Neutrophil (primary cell): ENCODE data around the gene ANK3.

Experiments
- H3K27ac ChIP-seq: fragments of 200-600 bp; sonication (generic); 2 replicates; pipeline ENCODE4 v1.5.1; 2016; ENCODE audit warnings: mild to moderate bottlenecking, moderate library complexity
- H3K27me3 ChIP-seq: fragments of 200-600 bp; sonication (generic); 2 replicates; pipeline ENCODE4 v1.6.0; 2016; ENCODE audit warnings: mild to moderate bottlenecking
- H3K36me3 ChIP-seq: fragments of 200-600 bp; sonication (generic); 2 replicates; pipeline ENCODE4 v1.5.1; 2017
- H3K4me1 ChIP-seq, 2 experiments: fragments of 200-600 bp in 1 of 2; sonication (generic) in 1 of 2; 1 replicate in 1 of 2; 2 replicates in 1 of 2; pipeline versions ENCODE4 v1.5.1 to v1.6.1; 2013 to 2016; ENCODE audit warnings: low read depth in 1 of 2, low read length in 1 of 2, mild to moderate bottlenecking in 1 of 2, moderate library complexity in 1 of 2; ENCODE audit not compliant: control insufficient read depth in 1 of 2, insufficient read depth in 1 of 2
- H3K4me3 ChIP-seq, 2 experiments: fragments of 200-600 bp in 1 of 2; sonication (generic) in 1 of 2; 1 replicate in 1 of 2; 2 replicates in 1 of 2; pipeline ENCODE4 v1.5.1; 2013 to 2016; ENCODE audit warnings: low read depth in 1 of 2, low read length in 1 of 2, mild to moderate bottlenecking in 1 of 2, moderate library complexity in 1 of 2
- H3K9me3 ChIP-seq: fragments of 200-600 bp; sonication (generic); 2 replicates; pipeline ENCODE4 v1.5.1; 2016
- TF ChIP-seq, protein P1 (sequence below): fragments of 200-600 bp; sonication (generic); IDR thresholded peaks from 2 replicates; pipeline ENCODE4 v1.5.1; 2016; ENCODE audit warnings: antibody characterized with exemption

Gene ANK3

DNA sequence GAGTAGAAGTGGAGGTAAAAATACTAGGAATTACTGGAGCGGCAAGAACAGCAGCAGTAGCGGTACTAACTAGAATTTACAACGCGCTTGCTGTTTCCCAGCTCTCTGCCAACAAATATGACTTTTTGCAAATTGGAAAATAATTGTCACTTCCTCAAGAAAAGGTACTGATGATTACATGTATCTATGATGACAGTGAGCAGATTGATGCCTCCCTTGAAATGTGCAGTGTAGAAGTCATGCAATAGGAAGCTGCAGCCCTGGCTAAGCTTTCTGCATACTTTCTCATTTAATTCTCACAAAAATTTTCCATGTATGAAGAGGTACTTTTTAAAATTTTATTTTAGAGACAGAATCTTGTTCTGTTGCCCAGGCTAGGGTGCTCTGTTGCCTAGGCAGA lies 49.9 kb downstream of the ANK3 start:
- Histone ChIP-seq H3K36me3 (no peaks in the 10 kb centered on the region), H3K4me1 (no peaks in the 10 kb centered on the region), H3K27ac (no peak overlapping the region), H3K4me3 (no peak overlapping the region), H3K27me3 (no peaks in the 10 kb centered on the region), H3K9me3 (no peaks in the 10 kb centered on the region)
- TF ChIP-seq, protein P1, sequence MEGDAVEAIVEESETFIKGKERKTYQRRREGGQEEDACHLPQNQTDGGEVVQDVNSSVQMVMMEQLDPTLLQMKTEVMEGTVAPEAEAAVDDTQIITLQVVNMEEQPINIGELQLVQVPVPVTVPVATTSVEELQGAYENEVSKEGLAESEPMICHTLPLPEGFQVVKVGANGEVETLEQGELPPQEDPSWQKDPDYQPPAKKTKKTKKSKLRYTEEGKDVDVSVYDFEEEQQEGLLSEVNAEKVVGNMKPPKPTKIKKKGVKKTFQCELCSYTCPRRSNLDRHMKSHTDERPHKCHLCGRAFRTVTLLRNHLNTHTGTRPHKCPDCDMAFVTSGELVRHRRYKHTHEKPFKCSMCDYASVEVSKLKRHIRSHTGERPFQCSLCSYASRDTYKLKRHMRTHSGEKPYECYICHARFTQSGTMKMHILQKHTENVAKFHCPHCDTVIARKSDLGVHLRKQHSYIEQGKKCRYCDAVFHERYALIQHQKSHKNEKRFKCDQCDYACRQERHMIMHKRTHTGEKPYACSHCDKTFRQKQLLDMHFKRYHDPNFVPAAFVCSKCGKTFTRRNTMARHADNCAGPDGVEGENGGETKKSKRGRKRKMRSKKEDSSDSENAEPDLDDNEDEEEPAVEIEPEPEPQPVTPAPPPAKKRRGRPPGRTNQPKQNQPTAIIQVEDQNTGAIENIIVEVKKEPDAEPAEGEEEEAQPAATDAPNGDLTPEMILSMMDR, result no peak

DNA sequence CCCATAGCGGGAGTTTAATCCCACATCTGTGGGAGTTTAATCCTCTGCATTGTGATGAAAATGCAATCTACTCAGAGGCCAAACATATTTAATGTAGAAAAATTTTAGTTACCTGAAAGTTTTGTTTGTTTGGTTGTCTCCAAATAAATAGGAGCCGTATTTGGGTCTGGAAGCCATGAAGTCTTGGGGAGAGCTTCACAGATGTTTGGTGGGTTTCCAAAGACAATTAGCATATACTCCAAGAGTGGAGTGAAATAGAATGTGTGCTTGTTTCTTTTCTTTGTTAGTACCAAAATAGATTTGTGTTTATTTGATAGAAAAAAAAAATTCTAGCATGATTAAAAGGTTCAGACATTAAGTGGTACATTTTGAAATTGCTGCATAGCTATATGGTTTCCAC lies 50.9 kb downstream of the ANK3 start:
- Histone ChIP-seq H3K9me3 (no peaks in the 10 kb centered on the region), H3K4me1 (no peaks in the 10 kb centered on the region), H3K27me3 (no peaks in the 10 kb centered on the region), H3K4me3 (no peak overlapping the region), H3K36me3 (no peaks in the 10 kb centered on the region), H3K27ac (no peak overlapping the region)
- TF ChIP-seq, protein P1, result no peak

DNA sequence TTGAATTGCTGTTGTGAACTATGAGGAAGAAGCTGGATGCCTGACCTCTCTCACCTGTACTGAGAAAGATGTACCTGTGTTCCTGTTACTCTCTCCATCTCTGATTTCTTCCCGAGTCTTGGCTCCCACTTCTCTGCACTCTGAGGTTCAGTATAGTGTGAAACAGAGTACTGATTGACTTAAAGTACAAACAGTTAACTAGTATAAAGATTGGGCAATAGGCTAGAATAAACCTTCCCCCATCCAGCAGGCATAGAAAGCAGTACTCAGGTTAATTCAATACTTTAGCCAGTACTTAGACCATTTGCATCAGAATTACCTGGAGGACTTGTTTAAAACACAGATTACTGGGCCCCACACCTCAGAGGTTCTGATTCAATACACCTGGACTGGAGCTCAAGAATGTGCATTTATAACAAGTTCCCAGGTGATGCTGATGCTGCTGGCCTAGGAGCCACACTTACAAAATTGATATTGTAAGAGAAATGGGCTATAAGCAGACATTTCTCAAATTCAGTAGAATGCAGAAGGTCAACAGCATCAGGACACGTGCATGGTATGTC lies 51.6 kb downstream of the ANK3 start:
- H3K27me3 ChIP-seq, result no peaks in the 10 kb centered on the region
- H3K4me3 ChIP-seq, result no peak overlapping the region
- TF ChIP-seq, protein P1, result no peak
- no peak overlapping the region for H3K27ac ChIP-seq
- H3K36me3 ChIP-seq, result no peaks in the 10 kb centered on the region
- H3K4me1 ChIP-seq, result no peaks in the 10 kb centered on the region
- H3K9me3 ChIP-seq, result no peaks in the 10 kb centered on the region

DNA sequence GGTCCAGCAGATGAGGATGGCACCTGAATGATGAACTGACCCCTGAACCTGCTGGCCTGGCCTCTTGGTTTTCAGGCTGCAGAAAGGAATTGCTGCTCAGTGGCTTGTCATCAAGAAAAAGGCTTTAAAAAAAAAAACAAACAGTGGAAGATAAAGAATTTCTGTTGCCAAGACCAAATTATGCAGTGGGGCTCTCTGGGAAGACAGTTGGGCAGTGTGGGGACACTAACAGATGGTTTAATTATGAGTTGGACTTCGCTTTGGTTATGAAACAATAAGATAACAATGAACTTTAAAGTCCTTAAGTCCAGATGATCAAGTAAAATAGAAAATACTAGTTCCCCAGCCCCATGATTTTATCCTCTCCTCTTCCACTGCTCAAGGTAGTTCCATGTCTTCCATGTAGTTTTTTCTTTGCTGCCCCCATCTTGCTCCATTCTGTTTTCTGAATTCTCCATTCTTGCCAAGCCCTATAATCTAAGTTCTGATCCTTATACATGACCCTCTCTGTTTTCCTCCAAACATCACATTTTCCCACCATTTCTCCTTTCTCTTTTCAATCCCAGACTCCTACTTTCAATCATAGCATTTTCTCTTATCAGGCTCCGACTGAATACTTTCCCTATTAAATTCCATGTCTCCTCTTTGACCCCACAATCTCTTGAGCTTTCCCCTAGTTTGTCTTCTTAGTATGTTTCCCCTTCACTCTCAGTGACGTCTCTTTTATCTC lies 52.6 kb downstream of the ANK3 start:
- Histone ChIP-seq H3K27ac (no peak overlapping the region), H3K9me3 (no peaks in the 10 kb centered on the region), H3K4me3 (no peak overlapping the region), H3K36me3 (no peaks in the 10 kb centered on the region), H3K27me3 (no peaks in the 10 kb centered on the region), H3K4me1 (no peaks in the 10 kb centered on the region)
- TF ChIP-seq, protein P1, result no peak

DNA sequence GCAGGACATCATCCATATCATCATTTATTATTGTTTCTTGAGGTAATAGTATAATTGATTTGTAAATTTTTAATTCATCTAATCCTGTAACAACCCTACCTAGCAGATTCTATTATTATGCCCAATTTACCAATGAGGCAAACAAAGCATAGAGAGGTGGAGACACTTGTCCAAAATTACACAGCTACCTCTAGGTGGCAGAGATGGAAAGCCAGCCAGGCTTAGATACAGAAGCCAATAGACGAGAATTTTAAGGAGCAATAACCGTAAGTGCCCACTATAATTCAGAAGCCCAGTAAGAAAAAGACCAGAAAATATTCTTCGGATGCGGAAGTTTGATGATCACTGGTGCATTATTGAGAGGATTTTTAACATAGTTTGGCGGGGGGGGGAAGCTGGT lies 54.0 kb downstream of the ANK3 start:
- Histone ChIP-seq H3K4me3 (no peak overlapping the region), H3K27ac (no peak overlapping the region), H3K27me3 (no peaks in the 10 kb centered on the region), H3K36me3 (no peaks in the 10 kb centered on the region), H3K4me1 (no peaks in the 10 kb centered on the region), H3K9me3 (no peaks in the 10 kb centered on the region)
- TF ChIP-seq, protein P1, result no peak
